Lung (tissue), 12 donors: Measurements from ENCODE around the gene NRM. TPM values are rescaled to one million over a fixed set of nuclear protein-coding genes. Genes with fewer than 3 reads are reported as not detected.

Source experiments
- ATAC-seq: fragments of 200-7000 bp; cut with Tn5 transposase; one replicate; pipeline ENCODE4 v1.9.1; 2020; ENCODE audit warnings: moderate number of reproducible peaks; ENCODE audit not compliant: insufficient read depth, low FRiP score
- DNase-seq, 3 donors: peaks; one replicate each; pipeline ENCODE4 v3.0.0-alpha.2; 2013 to 2017
- H3K27ac ChIP-seq, 2 donors: one replicate each; pipeline ENCODE4 v1.5.1; 2013; ENCODE audit warnings: mild to moderate bottlenecking in 2 of 2, moderate library complexity in 2 of 2, control low read depth in 1 of 2, inconsistent platforms in 1 of 2, low read depth in 1 of 2, low read length in 1 of 2
- H3K27me3 ChIP-seq, 3 donors: one replicate each; pipeline ENCODE4 v1.5.1; 2013; ENCODE audit warnings: low read length in 2 of 3; ENCODE audit not compliant: control insufficient read depth in 3 of 3, insufficient read depth in 3 of 3
- H3K36me3 ChIP-seq, 4 donors: one replicate each; pipeline ENCODE4 v1.5.1; 2013; ENCODE audit warnings: low read length in 4 of 4, mild to moderate bottlenecking in 1 of 4, moderate library complexity in 1 of 4; ENCODE audit not compliant: control insufficient read depth in 4 of 4, insufficient read depth in 4 of 4
- H3K4me1 ChIP-seq, 5 donors: one replicate each; pipeline ENCODE4 v1.5.1; 2013; ENCODE audit warnings: low read length in 5 of 5, mild to moderate bottlenecking in 2 of 5, moderate library complexity in 1 of 5; ENCODE audit not compliant: control insufficient read depth in 5 of 5, insufficient read depth in 5 of 5
- H3K4me3 ChIP-seq: one replicate; pipeline ENCODE4 v1.5.1; 2013; ENCODE audit warnings: mild to moderate bottlenecking, control low read depth, moderate library complexity
- H3K9ac ChIP-seq, 2 donors: one replicate each; pipeline ENCODE4 v1.5.1; 2013; ENCODE audit warnings: low read length in 2 of 2, control low read depth in 1 of 2; ENCODE audit not compliant: insufficient read depth in 1 of 2
- H3K9me3 ChIP-seq, 4 donors: one replicate each; pipeline ENCODE4 v1.5.1; 2013; ENCODE audit warnings: low read length in 3 of 4, mild to moderate bottlenecking in 1 of 4, moderate library complexity in 1 of 4; ENCODE audit not compliant: control insufficient read depth in 4 of 4, insufficient read depth in 3 of 4
- CTCF ChIP-seq: IDR thresholded peaks from 2 replicates; pipeline ENCODE4 v1.5.1; 2012; ENCODE audit warnings: mild to moderate bottlenecking; ENCODE audit errors: control extremely low read depth, extremely low read depth
- WGBS, 2 donors: extraction: QIAGEN DNeasy Blood & Tissue Kit; methylation state at CpG; one replicate each; pipeline ENCODE4 v1.1.7; 2013; 5-methylcytosine and 5-hydroxymethylcytosine counted together
- polyA plus RNA-seq, 2 donors: library from polyadenylated mRNA; stranded (reverse); fragments of 200-250 nt; gene quantifications; one replicate each; pipeline ENCODE4 v1.2.1, GENCODE V29; 2013
- total RNA-seq, 2 donors: library from RNA; depleted of rRNA in 1 of 2; stranded (reverse); fragments of >200 nt in 1 of 2; gene quantifications; one replicate each; pipeline ENCODE4 v1.2.1, GENCODE V29; 2014 to 2021
- donor health status: control.
- donor health status: control.
- donor health status: Bipolar disorder and iron deficiency.
- donor health status: healthy.
- donor health status: DM: yes; HTN: yes; CAD: no.

Gene NRM
- total and polyA plus RNA-seq, 4 donors: 5.1 to 18.7 (median 15.9) TPM

GRCh38 chr6:30703821-30704220 is 13.0 kb upstream of the NRM start:
- H3K4me1 ChIP-seq: no peaks in the 10 kb centered on the region
- DNase-seq (no peak), ATAC-seq (no peak)
- no peaks in the 10 kb centered on the region for H3K27me3 ChIP-seq
- H3K9ac ChIP-seq: no peak overlapping the region
- H3K9me3 ChIP-seq: no peaks in the 10 kb centered on the region
- no peak overlapping the region for H3K4me3 ChIP-seq
- TF ChIP-seq CTCF: no peak
- WGBS, 2 donors: 39 to 76% methylated on average over 4 of the region's 4 CpGs
- H3K36me3 ChIP-seq: peaks cover 6 to 34% (median 21%) of the 10 kb centered on the region in 4 donors
- H3K27ac ChIP-seq: no peak overlapping the region

GRCh38 chr6:30703011-30703410 is 12.2 kb upstream of the NRM start:
- H3K27me3 ChIP-seq: no peaks in the 10 kb centered on the region
- no peak for TF ChIP-seq CTCF
- peaks cover 4 to 33% (median 21%) of the 10 kb centered on the region in 4 donors for H3K36me3 ChIP-seq
- no peaks in the 10 kb centered on the region for H3K9me3 ChIP-seq
- ATAC-seq (no peak), DNase-seq (no peak)
- WGBS, 2 donors: 97 to 98% methylated on average over 10 of the region's 10 CpGs
- no peak overlapping the region for H3K27ac ChIP-seq
- no peaks in the 10 kb centered on the region for H3K4me1 ChIP-seq
- no peak overlapping the region for H3K9ac ChIP-seq
- H3K4me3 ChIP-seq: no peak overlapping the region

GRCh38 chr6:30700340-30700739 is 9.6 kb upstream of the NRM start:
- Histone ChIP-seq H3K9me3 (no peaks in the 10 kb centered on the region), H3K4me1 (no peaks in the 10 kb centered on the region), H3K27ac (no peak overlapping the region), H3K4me3 (no peak overlapping the region), H3K9ac (no peak overlapping the region), H3K36me3 (peaks cover 3 to 23% (median 14%) of the 10 kb centered on the region in 4 donors), H3K27me3 (no peaks in the 10 kb centered on the region)
- ATAC-seq: no peak
- no peak for TF ChIP-seq CTCF
- no peak for DNase-seq
- WGBS, 2 donors: 47 to 57% methylated on average over 4 of the region's 4 CpGs

GRCh38 chr6:30696432-30696831 is 5.6 kb upstream of the NRM start:
- Histone ChIP-seq H3K4me3 (no peak overlapping the region), H3K27ac (no peak overlapping the region), H3K27me3 (no peaks in the 10 kb centered on the region), H3K9me3 (no peaks in the 10 kb centered on the region), H3K36me3 (peaks cover 0 to 6% (median 3%) of the 10 kb centered on the region in 4 donors), H3K9ac (no peak overlapping the region), H3K4me1 (peaks cover 0 to 3% (median 0%) of the 10 kb centered on the region in 5 donors)
- ATAC-seq (no peak), DNase-seq (no peak)
- 84 to 95% methylated on average over 5 of the region's 5 CpGs for WGBS, 2 donors
- TF ChIP-seq CTCF: no peak
